SKM-1 (cell line): ENCODE results near the gene POMGNT1.
"Not testable (repeated sequence)": the region's sequence is repeated elsewhere in the genome, so short reads cannot be mapped to it uniquely, and the experiment has no call there.

Experiments
- DNase-seq: peaks from one replicate; lab custom pipeline; 2025; ENCODE audit not compliant: unreplicated experiment; lab: John Stamatoyannopoulos, UW

The POMGNT1 gene

DNA sequence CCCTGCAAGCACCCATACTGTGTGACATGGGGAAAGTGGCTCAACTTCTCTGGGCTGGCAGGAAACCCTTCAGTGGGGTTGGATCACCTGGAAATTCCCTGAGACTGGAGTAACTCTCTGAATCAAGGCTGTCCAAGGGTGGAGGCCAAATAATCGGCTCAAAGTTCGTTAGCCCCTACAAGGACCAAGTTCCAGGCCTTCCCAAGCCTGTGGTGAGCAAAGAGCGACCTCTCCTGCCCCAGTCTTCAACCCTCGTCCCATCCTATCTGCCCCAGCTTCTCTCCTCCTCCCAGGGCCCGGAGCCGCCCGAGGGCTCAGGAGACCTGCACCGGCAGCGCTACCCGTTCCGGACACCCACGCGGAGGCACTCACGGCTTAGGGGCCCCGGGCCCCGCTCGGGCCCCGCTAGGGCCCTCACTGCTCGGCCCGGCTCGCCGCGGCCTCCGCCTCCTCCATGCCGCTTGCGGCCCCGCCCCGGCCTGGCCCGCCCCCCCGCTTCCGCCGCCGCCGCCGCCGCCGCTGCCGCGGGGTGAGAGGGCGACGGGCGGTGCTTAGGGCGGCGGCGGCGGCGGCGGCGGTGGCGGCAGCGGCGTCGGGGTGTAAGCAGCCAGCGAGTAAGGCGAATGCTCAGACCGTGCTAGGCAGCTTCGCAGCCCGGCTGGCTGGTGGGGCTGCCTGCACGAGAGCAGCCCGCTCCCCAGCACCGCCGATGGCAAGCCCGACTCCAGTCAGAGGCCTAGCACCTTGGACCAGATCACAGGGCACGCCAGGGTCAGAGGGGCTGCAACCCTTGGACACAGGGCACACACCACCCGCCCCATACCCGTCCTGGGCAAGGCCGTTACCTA, at the start of gene POMGNT1:
TSS of gene POMGNT1 (minus strand) at position 471 of the 848 bp plus-strand sequence. CDS start 613 bp downstream, outside the sequence.
- DNase-seq, result no peak

- DNase-seq, result peak; percentile 96
Observed at GRCh38 chr1:46247436-46248121, 49.3 kb upstream of the POMGNT1 start, which contains the start of gene RAD54L. Gene RAD54L (plus strand): TSS chr1:46247763. CDS start chr1:46248406, 643 bp downstream.

DNA sequence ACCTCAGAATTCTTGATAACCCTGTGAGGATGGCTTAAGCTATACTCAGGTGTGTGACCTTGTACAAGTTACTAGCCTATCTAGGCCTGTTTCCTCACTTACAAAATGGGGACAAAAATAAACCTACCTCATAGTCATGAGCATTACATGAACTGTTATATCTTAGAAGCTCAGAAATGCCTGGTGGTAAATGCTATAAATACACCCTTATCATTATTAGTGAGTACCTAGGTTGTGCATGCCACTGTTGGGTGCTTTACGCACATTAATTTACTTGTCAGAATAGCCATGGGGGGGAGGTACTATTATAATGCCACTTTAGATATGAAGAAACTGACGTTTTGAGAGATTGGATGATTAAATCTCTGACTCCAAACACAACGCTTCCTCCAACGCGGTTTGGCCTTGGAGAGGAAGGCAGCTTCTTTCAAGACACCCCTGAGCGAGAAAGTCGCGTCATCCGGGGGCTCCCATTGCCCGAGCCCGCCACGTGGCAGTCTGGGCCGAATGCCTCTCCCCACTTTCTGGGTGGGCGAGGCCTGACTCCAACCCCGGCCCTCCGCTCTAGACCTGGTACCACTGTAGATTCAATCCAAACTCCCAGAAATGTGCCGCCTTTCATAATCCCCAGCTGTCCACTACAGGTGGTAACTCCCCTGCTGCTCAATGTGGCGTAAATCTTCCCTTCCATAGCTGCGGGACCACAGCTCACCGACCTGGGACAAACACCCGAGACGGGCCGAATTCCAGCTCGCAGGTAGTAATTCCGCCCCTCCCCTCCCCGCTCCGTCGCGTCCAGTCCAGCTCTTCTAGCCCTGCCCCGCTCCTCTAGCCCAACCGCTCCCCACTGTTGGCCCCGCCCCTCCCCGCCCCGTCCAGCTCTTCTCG, 48.6 kb upstream of the POMGNT1 start:
- no peak for DNase-seq

- DNase-seq, result not testable (repeated sequence)
Observed at GRCh38 chr1:46246136-46246535, 47.9 kb upstream of the POMGNT1 start.

- no peak for DNase-seq
Observed at GRCh38 chr1:46244656-46245371, 46.6 kb upstream of the POMGNT1 start.

DNA sequence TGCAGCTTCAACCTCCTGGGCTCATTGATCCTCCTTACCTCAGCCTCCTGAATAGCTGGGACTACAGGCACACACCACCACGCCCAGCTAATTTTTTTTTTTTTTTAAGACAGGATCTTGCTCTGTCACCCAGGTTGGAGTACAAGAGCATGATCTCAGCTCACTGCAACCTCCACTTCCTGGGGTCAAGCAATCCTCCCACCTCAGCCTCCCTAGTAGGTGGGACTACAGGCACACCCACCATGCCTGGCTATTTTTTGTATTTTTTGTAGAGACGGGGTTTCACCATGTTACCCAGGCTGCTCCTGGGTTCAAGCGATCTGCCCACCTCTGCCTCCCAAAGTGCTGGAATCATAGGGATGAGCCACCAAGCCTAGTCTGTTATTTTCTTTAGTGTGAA, 45.6 kb upstream of the POMGNT1 start:
- not testable (repeated sequence) for DNase-seq

DNA sequence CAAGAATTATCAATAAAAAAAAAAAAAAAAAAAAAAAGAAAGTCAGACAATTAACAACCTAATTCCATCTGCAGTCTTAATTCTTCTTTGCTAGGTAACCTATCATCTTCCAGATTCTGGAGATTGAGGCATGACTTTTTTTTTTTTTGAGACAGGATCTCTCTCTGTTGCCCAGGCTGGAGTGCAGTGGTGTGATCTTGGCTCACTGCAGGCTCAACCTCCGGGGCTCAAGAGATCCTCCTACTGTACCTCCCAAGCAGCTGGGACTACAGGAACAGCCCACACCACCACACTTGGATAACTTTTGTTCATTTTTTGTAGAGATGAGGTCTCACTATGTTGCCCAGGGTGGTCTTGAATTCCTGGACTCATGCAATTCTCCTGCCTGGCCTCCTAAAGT, 44.7 kb upstream of the POMGNT1 start:
- DNase-seq, result no peak

DNA sequence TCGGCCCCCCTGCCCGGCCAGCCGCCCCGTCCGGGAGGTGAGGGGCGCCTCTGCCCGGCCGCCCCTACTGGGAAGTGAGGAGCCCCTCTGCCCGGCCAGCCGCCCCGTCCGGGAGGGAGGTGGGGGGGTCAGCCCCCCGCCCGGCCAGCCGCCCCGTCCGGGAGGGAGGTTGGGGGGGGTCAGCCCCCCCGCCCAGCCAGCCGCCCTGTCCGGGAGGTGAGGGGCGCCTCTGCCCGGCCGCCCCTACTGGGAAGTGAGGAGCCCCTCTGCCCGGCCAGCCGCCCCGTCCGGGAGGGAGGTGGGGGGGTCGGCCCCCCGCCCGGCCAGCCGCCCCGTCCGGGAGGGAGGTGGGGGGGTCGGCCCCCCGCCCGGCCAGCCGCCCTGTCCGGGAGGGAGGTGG, 43.5 kb upstream of the POMGNT1 start:
- not testable (repeated sequence) for DNase-seq

DNA sequence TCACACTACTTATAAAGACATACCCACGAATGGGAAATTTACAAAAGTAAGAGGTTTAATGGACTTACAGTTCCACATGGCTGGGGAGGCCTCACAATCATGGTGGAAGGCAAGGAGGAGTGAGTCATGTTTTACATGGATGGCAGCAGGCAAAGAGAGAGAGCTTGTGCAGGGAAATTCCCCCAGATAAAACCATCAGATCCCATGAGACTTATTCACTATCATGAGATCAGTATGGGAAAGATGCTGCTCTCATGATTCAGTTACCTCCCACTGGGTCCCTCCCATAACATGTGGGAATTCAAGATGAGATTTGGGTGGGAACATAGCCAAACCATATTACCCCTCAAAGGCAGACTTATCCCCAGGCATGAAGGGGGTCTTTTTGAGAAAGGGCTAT, 40.6 kb upstream of the POMGNT1 start:
- DNase-seq, result not testable (repeated sequence)

GRCh38 chr1:46236882-46237281, 38.6 kb upstream of the POMGNT1 start:
- DNase-seq, result no peak

- not testable (repeated sequence) for DNase-seq
Observed at GRCh38 chr1:46231231-46231630, 33.0 kb upstream of the POMGNT1 start.

- no peak for DNase-seq
Observed at GRCh38 chr1:46224966-46225365, 26.7 kb upstream of the POMGNT1 start.

- peak; percentile 53 for DNase-seq
Observed at GRCh38 chr1:46223472-46223943, 25.3 kb upstream of the POMGNT1 start.

GRCh38 chr1:46223055-46223454, 24.8 kb upstream of the POMGNT1 start:
- DNase-seq, result not testable (repeated sequence)

- no peak for DNase-seq
Observed at GRCh38 chr1:46221749-46222148, 23.5 kb upstream of the POMGNT1 start.

GRCh38 chr1:46220808-46221207, 22.6 kb upstream of the POMGNT1 start:
- DNase-seq, result no peak

GRCh38 chr1:46219551-46220520, 21.6 kb upstream of the POMGNT1 start:
- DNase-seq, result no peak

DNA sequence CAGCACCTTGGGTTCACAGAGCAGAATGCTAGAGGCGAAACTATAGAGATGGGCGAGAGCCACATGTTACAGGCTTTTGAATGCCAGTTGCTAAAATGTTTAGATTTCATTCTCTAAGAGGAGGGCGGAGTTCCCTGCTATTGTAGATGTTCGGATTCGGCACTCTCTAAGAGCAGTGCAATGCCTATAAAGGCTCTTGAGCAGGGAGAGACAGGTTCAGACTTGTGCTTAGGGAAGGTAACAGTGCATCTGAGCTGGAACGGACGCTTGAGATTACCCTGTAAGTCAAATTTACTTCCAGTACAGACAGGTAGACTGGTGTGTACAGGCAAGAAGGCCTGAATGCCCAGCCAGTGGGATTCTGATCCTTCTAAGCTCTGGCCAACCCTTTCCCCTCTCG, 20.2 kb upstream of the POMGNT1 start:
- DNase-seq, result no peak

DNA sequence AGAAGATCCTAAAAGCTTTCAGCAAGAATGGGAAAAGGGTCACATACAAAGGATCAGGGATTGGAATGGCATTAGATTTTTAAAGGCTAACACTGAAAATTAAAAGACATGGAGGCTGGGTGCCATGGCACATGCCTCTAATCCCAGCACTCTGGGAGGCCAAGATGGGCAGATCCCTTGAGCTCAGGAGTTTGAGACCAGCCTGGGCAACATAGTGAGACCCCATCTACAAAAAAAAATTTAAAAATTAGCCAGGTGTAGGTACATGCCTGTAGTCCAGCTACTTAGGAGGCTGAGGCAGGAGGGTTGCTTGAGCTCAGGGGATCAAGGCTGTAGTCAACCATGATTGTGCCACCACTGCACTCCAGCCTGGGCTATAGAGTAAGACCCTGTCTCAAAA, 17.3 kb upstream of the POMGNT1 start:
- DNase-seq, result no peak
